Nasal cavity respiratory epithelium epithelial cell of viscerocranial mucosa (primary cell): ENCODE measurements around the gene GIPC3. TPM values are rescaled to one million over a fixed set of nuclear protein-coding genes. Genes with fewer than 3 reads are reported as not detected.

Source experiments
- total RNA-seq: library from RNA; depleted of rRNA; stranded (reverse); fragments of >200 nt; gene quantifications from 2 replicates; pipeline ENCODE4 v1.2.3, GENCODE V29; 2014

Gene GIPC3
- not detected in 2 replicates for total RNA-seq

GRCh38 chr19:3585301-3586126, at the start of gene GIPC3:
Gene GIPC3, plus strand, starts transcription at chr19:3585478. Its CDS starts 120 bp downstream, at chr19:3585598.

GRCh38 chr19:3538965-3539755, 46.1 kb upstream of the GIPC3 start, which contains the start of gene TEKTIP1:
Gene TEKTIP1, plus strand, starts transcription at chr19:3539174. Its CDS starts 4 bp downstream, at chr19:3539178.

GRCh38 chr19:3557461-3558248, 27.6 kb upstream of the GIPC3 start, which contains the start of gene MFSD12:
Gene MFSD12, minus strand, starts transcription at chr19:3557586. Its CDS starts 183 bp downstream, at chr19:3557403.

GRCh38 chr19:3572855-3573161, 12.5 kb upstream of the GIPC3 start, which contains the start of gene HMG20B:
Gene HMG20B, plus strand, starts transcription at chr19:3572944. Its CDS starts 366 bp downstream, at chr19:3573310.

GRCh38 chr19:3606690-3607289, 21.5 kb downstream of the GIPC3 start, which contains the start of gene TBXA2R:
Gene TBXA2R, minus strand, starts transcription at chr19:3606875. Its CDS starts 6,241 bp downstream, at chr19:3600634.

GRCh38 chr19:3626473-3627350, 41.4 kb downstream of the GIPC3 start, which contains the start of gene CACTIN:
Gene CACTIN, minus strand, starts transcription at chr19:3626790. Its CDS starts 28 bp downstream, at chr19:3626762.

Other genes with a start within 250 kb of the GIPC3 start
- 13.3 and 75.2 TPM in 2 replicates for gene NFIC, start 218.9 kb upstream of the GIPC3 start, total RNA-seq
- gene SMIM24, start 105.0 kb upstream of the GIPC3 start, total RNA-seq, result not detected in 2 replicates
- not detected in 2 replicates for gene SMIM44, start 102.0 kb upstream of the GIPC3 start, total RNA-seq
- 14.7 and 18.5 TPM in 2 replicates for gene DOHH, start 84.8 kb upstream of the GIPC3 start, total RNA-seq
- gene FZR1, start 79.2 kb upstream of the GIPC3 start, total RNA-seq, result 27.3 and 45.1 TPM in 2 replicates
- gene TEKTIP1, start 46.3 kb upstream of the GIPC3 start, total RNA-seq, result 0.14 TPM in 1 of 2 replicates, not detected in the other
- gene MFSD12, start 27.9 kb upstream of the GIPC3 start, total RNA-seq, result 80.3 and 174 TPM in 2 replicates
- gene HMG20B, start 12.5 kb upstream of the GIPC3 start, total RNA-seq, result 47.4 and 60.1 TPM in 2 replicates
- gene TBXA2R, start 21.4 kb downstream of the GIPC3 start, total RNA-seq, result 0.21 TPM in 1 of 2 replicates, not detected in the other
- 23.2 and 34.0 TPM in 2 replicates for gene CACTIN, start 41.3 kb downstream of the GIPC3 start, total RNA-seq
- 5.5 and 31.3 TPM in 2 replicates for gene PIP5K1C, start 115.0 kb downstream of the GIPC3 start, total RNA-seq
- 1.0 and 4.4 TPM in 2 replicates for gene TJP3, start 122.9 kb downstream of the GIPC3 start, total RNA-seq
- 22.9 and 23.8 TPM in 2 replicates for gene APBA3, start 176.2 kb downstream of the GIPC3 start, total RNA-seq
- gene MRPL54, start 177.2 kb downstream of the GIPC3 start, total RNA-seq, result 15.3 and 68.4 TPM in 2 replicates
- gene RAX2, start 186.8 kb downstream of the GIPC3 start, total RNA-seq, result not detected in 2 replicates
- under 0.01 and 0.57 TPM in 2 replicates for gene MATK, start 200.9 kb downstream of the GIPC3 start, total RNA-seq